ENCODE measurements around the gene PTPRE.

Gene PTPRE

GRCh38 chr10:127952918-127953317, 46.0 kb downstream of the PTPRE start:
- Histone ChIP-seq H3K27ac (ENCODE audit: low read length) (no peak overlapping the region), H3K36me3 (ENCODE audit: control insufficient read depth, insufficient read depth, low read length) (no peaks in the 10 kb centered on the region), H3K4me1 (ENCODE audit: control insufficient read depth, insufficient read depth, low read length) (no peaks in the 10 kb centered on the region), H3K4me3 (ENCODE audit: low read length) (no peak overlapping the region), H3K9me3 (ENCODE audit: control insufficient read depth, insufficient read depth, low read length) (no peaks in the 10 kb centered on the region), H3K27me3 (ENCODE audit: control insufficient read depth, insufficient read depth, low read length) (no peaks in the 10 kb centered on the region)
- whole genome bisulfite sequencing (ENCODE audit: insufficient coverage, insufficient read length) = no CpG with 5 or more reads among the region's 4 CpGs
- DNase-seq (ENCODE audit: low read depth, low spot score) = no peak

GRCh38 chr10:127953876-127954275, 47.0 kb downstream of the PTPRE start:
- DNase-seq (ENCODE audit: low read depth, low spot score) = no peak
- Histone ChIP-seq H3K4me3 (ENCODE audit: low read length) (no peak overlapping the region), H3K9me3 (ENCODE audit: control insufficient read depth, insufficient read depth, low read length) (no peaks in the 10 kb centered on the region), H3K27me3 (ENCODE audit: control insufficient read depth, insufficient read depth, low read length) (no peaks in the 10 kb centered on the region), H3K4me1 (ENCODE audit: control insufficient read depth, insufficient read depth, low read length) (no peaks in the 10 kb centered on the region), H3K27ac (ENCODE audit: low read length) (no peak overlapping the region), H3K36me3 (ENCODE audit: control insufficient read depth, insufficient read depth, low read length) (no peaks in the 10 kb centered on the region)
- no CpG with 5 or more reads among the region's 1 CpG for WGBS (ENCODE audit: insufficient coverage, insufficient read length)

- H3K9me3 ChIP-seq (ENCODE audit: control insufficient read depth, insufficient read depth, low read length) = no peaks in the 10 kb centered on the region
- no peaks in the 10 kb centered on the region for H3K27me3 ChIP-seq (ENCODE audit: control insufficient read depth, insufficient read depth, low read length)
- no peak for DNase-seq (ENCODE audit: low read depth, low spot score)
- no peak overlapping the region for H3K27ac ChIP-seq (ENCODE audit: low read length)
- no CpG with 5 or more reads among the region's 1 CpG for WGBS (ENCODE audit: insufficient coverage, insufficient read length)
- no peaks in the 10 kb centered on the region for H3K36me3 ChIP-seq (ENCODE audit: control insufficient read depth, insufficient read depth, low read length)
- H3K4me1 ChIP-seq (ENCODE audit: control insufficient read depth, insufficient read depth, low read length) = peaks cover 8% of the 10 kb centered on the region
- no peak overlapping the region for H3K4me3 ChIP-seq (ENCODE audit: low read length)
Measured at GRCh38 chr10:127959428-127959827, 52.5 kb downstream of the PTPRE start.

DNA sequence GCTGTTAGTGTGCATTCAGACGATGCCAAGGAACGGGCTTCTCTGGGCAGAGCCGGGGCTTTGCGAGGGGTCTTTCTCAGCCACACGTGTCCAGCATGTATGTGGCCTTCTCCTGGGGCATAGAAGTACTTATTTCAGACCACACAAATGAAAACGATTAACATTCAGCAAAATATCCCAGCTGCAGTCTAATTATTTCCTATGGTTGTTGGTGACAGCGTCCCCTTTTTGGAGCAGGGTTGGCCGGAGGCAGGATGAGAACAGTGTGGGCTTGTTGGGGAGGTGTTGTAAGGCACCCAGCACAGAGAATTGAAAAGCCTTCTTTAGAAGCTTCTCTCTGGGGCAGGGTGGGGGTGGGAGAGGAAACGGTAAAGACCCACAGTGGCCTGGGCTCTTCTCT, 54.2 kb downstream of the PTPRE start:
- Histone ChIP-seq H3K4me3 (ENCODE audit: low read length) (no peak overlapping the region), H3K9me3 (ENCODE audit: control insufficient read depth, insufficient read depth, low read length) (no peaks in the 10 kb centered on the region), H3K27me3 (ENCODE audit: control insufficient read depth, insufficient read depth, low read length) (no peaks in the 10 kb centered on the region), H3K36me3 (ENCODE audit: control insufficient read depth, insufficient read depth, low read length) (no peaks in the 10 kb centered on the region; the same call in 1 of the 2 replicates), H3K27ac (ENCODE audit: low read length) (no peak overlapping the region), H3K4me1 (ENCODE audit: control insufficient read depth, insufficient read depth, low read length) (peaks cover 8% of the 10 kb centered on the region)
- no peak for DNase-seq (ENCODE audit: low read depth, low spot score)
- no CpG with 5 or more reads among the region's 9 CpGs for WGBS (ENCODE audit: insufficient coverage, insufficient read length)

- no peaks in the 10 kb centered on the region for H3K27me3 ChIP-seq (ENCODE audit: control insufficient read depth, insufficient read depth, low read length)
- H3K9me3 ChIP-seq (ENCODE audit: control insufficient read depth, insufficient read depth, low read length) = no peaks in the 10 kb centered on the region
- WGBS (ENCODE audit: insufficient coverage, insufficient read length) = no CpG with 5 or more reads among the region's 13 CpGs
- DNase-seq (ENCODE audit: low read depth, low spot score) = no peak
- no peak overlapping the region for H3K4me3 ChIP-seq (ENCODE audit: low read length)
- no peak overlapping the region for H3K27ac ChIP-seq (ENCODE audit: low read length)
- peaks cover 8% of the 10 kb centered on the region for H3K4me1 ChIP-seq (ENCODE audit: control insufficient read depth, insufficient read depth, low read length)
- no peaks in the 10 kb centered on the region; the same call in 1 of the 2 replicates for H3K36me3 ChIP-seq (ENCODE audit: control insufficient read depth, insufficient read depth, low read length)
Measured at GRCh38 chr10:127962205-127962604, 55.3 kb downstream of the PTPRE start.

DNA sequence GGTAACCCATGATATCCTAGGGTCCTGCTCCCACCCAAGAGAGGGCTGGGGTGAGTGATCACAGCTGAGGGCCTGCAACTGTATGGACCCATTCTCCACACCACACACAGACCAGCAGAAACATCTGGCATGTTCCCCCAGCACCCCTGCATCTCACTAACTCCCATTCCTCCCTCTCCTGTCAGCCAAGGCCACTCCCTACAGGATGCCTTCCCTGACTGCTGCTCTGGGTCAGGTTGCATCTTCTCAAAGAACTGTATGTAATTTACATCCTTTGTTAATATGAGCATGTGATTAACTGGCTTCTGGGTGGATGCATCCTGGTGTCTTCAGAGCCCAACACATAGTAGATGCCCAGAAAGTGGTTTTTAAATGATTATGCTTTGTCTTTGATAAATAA, 56.2 kb downstream of the PTPRE start:
- H3K27me3 ChIP-seq (ENCODE audit: control insufficient read depth, insufficient read depth, low read length) = no peaks in the 10 kb centered on the region
- no peaks in the 10 kb centered on the region for H3K9me3 ChIP-seq (ENCODE audit: control insufficient read depth, insufficient read depth, low read length)
- peaks cover 10% of the 10 kb centered on the region for H3K4me1 ChIP-seq (ENCODE audit: control insufficient read depth, insufficient read depth, low read length)
- H3K27ac ChIP-seq (ENCODE audit: low read length) = no peak overlapping the region
- no peak for DNase-seq (ENCODE audit: low read depth, low spot score)
- H3K4me3 ChIP-seq (ENCODE audit: low read length) = no peak overlapping the region
- no peaks in the 10 kb centered on the region; the same call in 1 of the 2 replicates for H3K36me3 ChIP-seq (ENCODE audit: control insufficient read depth, insufficient read depth, low read length)

DNA sequence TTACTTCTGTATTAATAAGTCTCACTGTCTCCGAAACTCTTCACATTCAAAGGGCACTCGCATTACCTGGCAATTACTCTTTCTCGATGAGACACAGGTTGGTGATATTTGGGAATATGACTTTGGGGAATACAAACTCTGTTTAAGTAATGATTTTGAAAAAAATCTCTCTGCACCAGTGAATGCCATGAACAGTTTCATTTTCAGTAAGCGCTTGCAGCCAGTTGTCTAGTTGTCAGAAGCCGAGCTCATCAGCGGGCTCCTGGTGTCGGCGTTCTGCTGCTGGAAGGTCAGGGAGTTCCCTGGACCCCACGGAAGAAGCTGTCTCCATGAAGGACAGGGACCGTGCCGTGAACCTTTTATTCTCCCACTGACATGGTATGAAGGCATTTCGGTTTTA, 57.7 kb downstream of the PTPRE start:
- Histone ChIP-seq H3K36me3 (ENCODE audit: control insufficient read depth, insufficient read depth, low read length) (no peaks in the 10 kb centered on the region; the same call in 1 of the 2 replicates), H3K4me1 (ENCODE audit: control insufficient read depth, insufficient read depth, low read length) (peaks cover 13% of the 10 kb centered on the region), H3K27me3 (ENCODE audit: control insufficient read depth, insufficient read depth, low read length) (no peaks in the 10 kb centered on the region), H3K27ac (ENCODE audit: low read length) (no peak overlapping the region), H3K9me3 (ENCODE audit: control insufficient read depth, insufficient read depth, low read length) (no peaks in the 10 kb centered on the region), H3K4me3 (ENCODE audit: low read length) (no peak overlapping the region)
- no CpG with 5 or more reads among the region's 12 CpGs for WGBS (ENCODE audit: insufficient coverage, insufficient read length)
- no peak for DNase-seq (ENCODE audit: low read depth, low spot score)

- Histone ChIP-seq H3K27ac (ENCODE audit: low read length) (no peak overlapping the region), H3K36me3 (ENCODE audit: control insufficient read depth, insufficient read depth, low read length) (no peaks in the 10 kb centered on the region; the same call in 1 of the 2 replicates), H3K4me1 (ENCODE audit: control insufficient read depth, insufficient read depth, low read length) (peaks cover 10% of the 10 kb centered on the region), H3K27me3 (ENCODE audit: control insufficient read depth, insufficient read depth, low read length) (no peaks in the 10 kb centered on the region), H3K4me3 (ENCODE audit: low read length) (no peak overlapping the region), H3K9me3 (ENCODE audit: control insufficient read depth, insufficient read depth, low read length) (no peaks in the 10 kb centered on the region)
- WGBS (ENCODE audit: insufficient coverage, insufficient read length) = no CpG with 5 or more reads among the region's 5 CpGs
- DNase-seq (ENCODE audit: low read depth, low spot score) = no peak
Measured at GRCh38 chr10:127966875-127967274, 60.0 kb downstream of the PTPRE start.

DNA sequence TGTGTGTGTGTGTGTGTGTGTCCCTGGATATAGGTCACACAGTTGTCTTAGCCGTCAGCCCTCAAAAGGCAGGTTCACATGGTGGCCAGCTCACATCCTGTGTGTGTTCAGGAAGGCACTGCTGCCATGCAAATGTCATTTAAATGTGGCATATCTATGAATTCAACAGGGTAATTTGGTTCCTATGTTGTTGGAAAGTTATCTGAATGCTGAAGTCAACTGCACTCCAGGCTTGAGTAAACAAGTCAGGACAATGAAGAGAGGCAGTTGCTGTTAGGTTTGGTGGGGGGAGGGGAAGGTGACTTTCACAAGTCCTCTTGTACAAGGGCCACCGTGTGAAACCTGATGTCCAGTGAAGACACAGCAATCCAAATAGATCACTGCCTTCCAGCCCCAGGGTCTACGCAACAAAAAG, 61.1 kb downstream of the PTPRE start:
- no peak for DNase-seq (ENCODE audit: low read depth, low spot score)
- no CpG with 5 or more reads among the region's 3 CpGs for WGBS (ENCODE audit: insufficient coverage, insufficient read length)
- Histone ChIP-seq H3K4me3 (ENCODE audit: low read length) (no peak overlapping the region), H3K27ac (ENCODE audit: low read length) (no peak overlapping the region), H3K9me3 (ENCODE audit: control insufficient read depth, insufficient read depth, low read length) (no peaks in the 10 kb centered on the region), H3K4me1 (ENCODE audit: control insufficient read depth, insufficient read depth, low read length) (peaks cover 5% of the 10 kb centered on the region; the same call in 1 of the 2 replicates), H3K27me3 (ENCODE audit: control insufficient read depth, insufficient read depth, low read length) (no peaks in the 10 kb centered on the region), H3K36me3 (ENCODE audit: control insufficient read depth, insufficient read depth, low read length) (no peaks in the 10 kb centered on the region; the same call in 1 of the 2 replicates)

DNA sequence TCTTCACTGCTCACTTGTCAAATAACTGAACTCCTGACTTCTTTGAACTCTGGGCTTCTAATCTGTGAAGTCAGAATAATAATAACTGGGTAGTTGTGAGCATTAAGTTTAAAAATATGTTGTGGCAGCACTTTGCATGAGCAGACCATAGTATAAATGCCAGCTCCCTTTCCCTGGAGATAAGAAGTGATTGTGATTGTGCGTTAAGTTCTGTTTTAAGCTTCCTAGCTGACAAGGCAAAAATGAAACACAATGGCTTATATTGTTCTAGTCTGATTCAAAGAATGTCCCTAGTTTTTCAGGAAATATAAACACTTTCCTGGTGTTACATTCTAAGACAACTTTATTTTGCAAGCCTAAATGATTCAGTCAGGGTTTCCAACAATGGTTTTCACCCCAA, 61.8 kb downstream of the PTPRE start:
- Histone ChIP-seq H3K36me3 (ENCODE audit: control insufficient read depth, insufficient read depth, low read length) (no peaks in the 10 kb centered on the region; the same call in 1 of the 2 replicates), H3K27ac (ENCODE audit: low read length) (no peak overlapping the region), H3K9me3 (ENCODE audit: control insufficient read depth, insufficient read depth, low read length) (no peaks in the 10 kb centered on the region), H3K27me3 (ENCODE audit: control insufficient read depth, insufficient read depth, low read length) (no peaks in the 10 kb centered on the region), H3K4me1 (ENCODE audit: control insufficient read depth, insufficient read depth, low read length) (peaks cover 5% of the 10 kb centered on the region; the same call in 1 of the 2 replicates), H3K4me3 (ENCODE audit: low read length) (no peak overlapping the region)
- no peak for DNase-seq (ENCODE audit: low read depth, low spot score)
- WGBS (ENCODE audit: insufficient coverage, insufficient read length) = no CpG with 5 or more reads among the region's 1 CpG

DNA sequence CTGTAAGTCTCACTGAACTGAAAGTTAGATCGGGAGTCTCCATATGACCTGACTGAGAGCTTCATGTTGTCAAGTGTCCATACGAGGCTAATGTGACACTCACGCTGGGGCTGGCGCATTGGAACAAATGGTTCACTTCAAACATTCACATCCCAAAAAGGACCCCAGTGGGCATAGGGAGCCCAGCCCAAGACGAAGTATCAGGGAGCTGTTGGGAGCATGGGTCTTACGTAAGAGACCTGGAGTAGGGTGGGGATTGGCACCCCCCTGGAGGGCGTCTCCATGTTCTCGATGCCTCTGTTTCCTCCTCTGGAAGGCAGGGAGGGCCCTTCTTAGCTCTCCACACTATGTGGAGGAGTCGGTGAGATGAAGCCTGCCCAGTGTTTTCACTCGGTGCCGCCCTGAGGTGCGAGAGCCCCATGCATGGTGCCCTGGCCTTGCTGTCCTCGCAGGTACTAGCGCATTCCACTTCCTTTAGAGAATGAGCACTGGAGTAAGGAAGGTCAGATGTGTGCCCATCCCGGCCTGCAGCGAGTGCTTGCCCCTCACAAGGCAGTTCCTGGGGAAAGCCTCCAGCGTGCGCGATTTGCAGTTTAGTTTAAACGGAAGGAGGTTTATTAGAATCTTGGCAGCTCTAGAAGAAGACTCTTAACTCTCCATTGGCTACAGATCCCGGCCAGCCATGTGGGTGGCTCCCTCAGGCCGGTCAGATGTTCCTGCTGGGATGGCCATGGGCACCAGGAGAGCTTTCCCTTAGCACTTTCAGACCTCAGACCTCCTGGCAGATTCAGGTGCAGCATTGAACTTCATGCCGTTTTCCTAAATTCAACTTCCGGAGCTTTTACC, 64.4 kb downstream of the PTPRE start:
- no CpG with 5 or more reads among the region's 24 CpGs for WGBS (ENCODE audit: insufficient coverage, insufficient read length)
- H3K4me1 ChIP-seq (ENCODE audit: control insufficient read depth, insufficient read depth, low read length) = peaks cover 5% of the 10 kb centered on the region; the same call in 1 of the 2 replicates
- DNase-seq (ENCODE audit: low read depth, low spot score) = no peak
- H3K9me3 ChIP-seq (ENCODE audit: control insufficient read depth, insufficient read depth, low read length) = no peaks in the 10 kb centered on the region
- no peak overlapping the region for H3K27ac ChIP-seq (ENCODE audit: low read length)
- H3K4me3 ChIP-seq (ENCODE audit: low read length) = no peak overlapping the region
- no peaks in the 10 kb centered on the region for H3K27me3 ChIP-seq (ENCODE audit: control insufficient read depth, insufficient read depth, low read length)
- H3K36me3 ChIP-seq (ENCODE audit: control insufficient read depth, insufficient read depth, low read length) = no peaks in the 10 kb centered on the region

Measured in iPS DF 6.9 (cell line).